ENCODE data around the gene ZBTB16. TPM values are rescaled to one million over a fixed set of nuclear protein-coding genes. Genes with fewer than 3 reads are reported as not detected.

Gene ZBTB16
- total RNA-seq, 1 donor: under 0.01 TPM

DNA sequence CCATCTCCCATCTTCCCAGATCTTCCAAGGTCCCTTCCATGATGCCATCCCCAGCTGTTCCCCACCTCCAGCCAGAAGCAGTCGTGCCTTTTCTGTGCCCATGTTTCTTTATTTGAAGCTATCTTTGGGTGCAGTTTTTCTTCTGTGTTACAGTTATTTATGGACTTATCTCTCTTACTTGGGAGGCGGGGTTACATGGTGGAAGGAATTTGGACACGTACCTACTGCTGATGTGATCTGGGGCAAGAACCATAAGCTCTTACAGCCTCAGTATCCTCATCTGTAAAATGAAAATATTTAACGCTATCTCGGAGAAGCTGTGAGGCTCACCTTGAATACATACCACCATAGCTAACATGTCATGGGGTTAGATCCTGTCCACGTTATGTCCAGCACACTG is 98.9 kb downstream of the ZBTB16 start:
- Histone ChIP-seq H3K4me1 (ENCODE audit: insufficient read depth, low read length) (peaks cover 21% of the 10 kb centered on the region), H3K4me2 (ENCODE audit: insufficient read depth, low read length) (no peak overlapping the region), H2AFZ (ENCODE audit: low read length) (no peak overlapping the region), H3K79me2 (ENCODE audit: insufficient read depth, low read length) (no peaks in the 10 kb centered on the region), H4K20me1 (ENCODE audit: insufficient read depth, low read length) (no peaks in the 10 kb centered on the region), H3K27me3 (ENCODE audit: insufficient read depth, low read length) (peaks cover 71% of the 10 kb centered on the region), H3K9me3 (ENCODE audit: low read depth, low read length) (no peaks in the 10 kb centered on the region), H3K36me3 (ENCODE audit: insufficient read depth, low read length) (no peaks in the 10 kb centered on the region), H3K27ac (ENCODE audit: low read depth, low read length) (no peak overlapping the region), H3K4me3 (ENCODE audit: insufficient read depth, low read length) (no peak overlapping the region)
- DNase-seq (ENCODE audit: insufficient read length, low spot score, missing footprints): no peak
- TF ChIP-seq, protein P1, sequence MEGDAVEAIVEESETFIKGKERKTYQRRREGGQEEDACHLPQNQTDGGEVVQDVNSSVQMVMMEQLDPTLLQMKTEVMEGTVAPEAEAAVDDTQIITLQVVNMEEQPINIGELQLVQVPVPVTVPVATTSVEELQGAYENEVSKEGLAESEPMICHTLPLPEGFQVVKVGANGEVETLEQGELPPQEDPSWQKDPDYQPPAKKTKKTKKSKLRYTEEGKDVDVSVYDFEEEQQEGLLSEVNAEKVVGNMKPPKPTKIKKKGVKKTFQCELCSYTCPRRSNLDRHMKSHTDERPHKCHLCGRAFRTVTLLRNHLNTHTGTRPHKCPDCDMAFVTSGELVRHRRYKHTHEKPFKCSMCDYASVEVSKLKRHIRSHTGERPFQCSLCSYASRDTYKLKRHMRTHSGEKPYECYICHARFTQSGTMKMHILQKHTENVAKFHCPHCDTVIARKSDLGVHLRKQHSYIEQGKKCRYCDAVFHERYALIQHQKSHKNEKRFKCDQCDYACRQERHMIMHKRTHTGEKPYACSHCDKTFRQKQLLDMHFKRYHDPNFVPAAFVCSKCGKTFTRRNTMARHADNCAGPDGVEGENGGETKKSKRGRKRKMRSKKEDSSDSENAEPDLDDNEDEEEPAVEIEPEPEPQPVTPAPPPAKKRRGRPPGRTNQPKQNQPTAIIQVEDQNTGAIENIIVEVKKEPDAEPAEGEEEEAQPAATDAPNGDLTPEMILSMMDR (IDR thresholded peaks at IDR 0.05; ENCODE audit: extremely low read depth, low read depth, low read length): no peak

DNA sequence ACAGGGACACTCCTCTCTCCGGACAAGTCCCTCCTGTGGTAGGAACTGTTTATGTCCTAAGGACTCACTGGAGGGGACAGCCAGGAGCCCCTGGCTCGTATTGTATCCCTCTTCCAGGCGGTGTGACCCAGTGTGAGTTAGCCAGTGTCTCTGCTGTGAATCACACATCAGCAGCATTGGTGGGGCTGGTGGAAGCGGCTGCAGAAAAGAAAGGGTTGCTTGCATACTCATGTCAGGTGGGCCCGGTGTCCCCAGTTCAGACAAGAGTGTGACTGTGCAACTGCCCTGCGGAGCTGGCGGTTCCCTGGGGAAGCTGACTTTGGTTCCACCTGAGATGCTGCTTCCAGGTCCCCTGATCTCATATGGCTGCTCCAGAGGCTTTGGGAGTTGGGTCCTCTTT is 99.4 kb downstream of the ZBTB16 start:
- no peaks in the 10 kb centered on the region for H4K20me1 ChIP-seq (ENCODE audit: insufficient read depth, low read length)
- H3K4me3 ChIP-seq (ENCODE audit: insufficient read depth, low read length): no peak overlapping the region
- no peaks in the 10 kb centered on the region for H3K9me3 ChIP-seq (ENCODE audit: low read depth, low read length)
- no peak for DNase-seq (ENCODE audit: insufficient read length, low spot score, missing footprints)
- H3K4me1 ChIP-seq (ENCODE audit: insufficient read depth, low read length): peaks cover 24% of the 10 kb centered on the region
- no peaks in the 10 kb centered on the region for H3K79me2 ChIP-seq (ENCODE audit: insufficient read depth, low read length)
- H3K36me3 ChIP-seq (ENCODE audit: insufficient read depth, low read length): no peaks in the 10 kb centered on the region
- peaks cover 71% of the 10 kb centered on the region for H3K27me3 ChIP-seq (ENCODE audit: insufficient read depth, low read length)
- TF ChIP-seq, protein P1 (IDR thresholded peaks at IDR 0.05; ENCODE audit: extremely low read depth, low read depth, low read length): no peak
- no peak overlapping the region for H3K27ac ChIP-seq (ENCODE audit: low read depth, low read length)
- H3K4me2 ChIP-seq (ENCODE audit: insufficient read depth, low read length): no peak overlapping the region
- no peak overlapping the region for H2AFZ ChIP-seq (ENCODE audit: low read length)

DNA sequence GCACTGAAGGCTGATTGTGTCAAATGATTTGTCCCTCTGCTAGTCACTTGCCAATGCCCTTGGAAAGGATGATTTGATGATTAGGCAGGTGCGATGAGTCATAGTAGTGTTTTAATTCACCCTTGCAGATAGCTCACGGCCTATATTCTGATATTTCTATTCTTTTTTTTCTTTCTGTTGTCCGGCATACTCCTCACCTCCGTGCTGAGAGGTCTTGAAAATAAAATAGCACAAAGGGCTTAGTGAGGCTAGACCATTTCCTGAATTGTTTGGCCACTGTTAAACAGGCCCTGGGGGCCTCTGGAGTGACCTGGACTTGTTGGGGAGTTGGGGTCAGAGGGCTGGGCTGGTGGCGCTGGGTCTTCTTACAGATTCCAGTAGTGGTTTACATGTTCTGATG is 99.8 kb downstream of the ZBTB16 start:
- H3K4me2 ChIP-seq (ENCODE audit: insufficient read depth, low read length): no peak overlapping the region
- TF ChIP-seq, protein P1 (IDR thresholded peaks at IDR 0.05; ENCODE audit: extremely low read depth, low read depth, low read length): no peak
- peak; percentile 51 for DNase-seq (ENCODE audit: insufficient read length, low spot score, missing footprints)
- peaks cover 72% of the 10 kb centered on the region for H3K27me3 ChIP-seq (ENCODE audit: insufficient read depth, low read length)
- no peak overlapping the region for H3K4me3 ChIP-seq (ENCODE audit: insufficient read depth, low read length)
- H4K20me1 ChIP-seq (ENCODE audit: insufficient read depth, low read length): no peaks in the 10 kb centered on the region
- H3K79me2 ChIP-seq (ENCODE audit: insufficient read depth, low read length): no peaks in the 10 kb centered on the region
- H3K36me3 ChIP-seq (ENCODE audit: insufficient read depth, low read length): no peaks in the 10 kb centered on the region
- no peak overlapping the region for H2AFZ ChIP-seq (ENCODE audit: low read length)
- H3K9me3 ChIP-seq (ENCODE audit: low read depth, low read length): no peaks in the 10 kb centered on the region
- peaks cover 24% of the 10 kb centered on the region for H3K4me1 ChIP-seq (ENCODE audit: insufficient read depth, low read length)
- no peak overlapping the region for H3K27ac ChIP-seq (ENCODE audit: low read depth, low read length)

DNA sequence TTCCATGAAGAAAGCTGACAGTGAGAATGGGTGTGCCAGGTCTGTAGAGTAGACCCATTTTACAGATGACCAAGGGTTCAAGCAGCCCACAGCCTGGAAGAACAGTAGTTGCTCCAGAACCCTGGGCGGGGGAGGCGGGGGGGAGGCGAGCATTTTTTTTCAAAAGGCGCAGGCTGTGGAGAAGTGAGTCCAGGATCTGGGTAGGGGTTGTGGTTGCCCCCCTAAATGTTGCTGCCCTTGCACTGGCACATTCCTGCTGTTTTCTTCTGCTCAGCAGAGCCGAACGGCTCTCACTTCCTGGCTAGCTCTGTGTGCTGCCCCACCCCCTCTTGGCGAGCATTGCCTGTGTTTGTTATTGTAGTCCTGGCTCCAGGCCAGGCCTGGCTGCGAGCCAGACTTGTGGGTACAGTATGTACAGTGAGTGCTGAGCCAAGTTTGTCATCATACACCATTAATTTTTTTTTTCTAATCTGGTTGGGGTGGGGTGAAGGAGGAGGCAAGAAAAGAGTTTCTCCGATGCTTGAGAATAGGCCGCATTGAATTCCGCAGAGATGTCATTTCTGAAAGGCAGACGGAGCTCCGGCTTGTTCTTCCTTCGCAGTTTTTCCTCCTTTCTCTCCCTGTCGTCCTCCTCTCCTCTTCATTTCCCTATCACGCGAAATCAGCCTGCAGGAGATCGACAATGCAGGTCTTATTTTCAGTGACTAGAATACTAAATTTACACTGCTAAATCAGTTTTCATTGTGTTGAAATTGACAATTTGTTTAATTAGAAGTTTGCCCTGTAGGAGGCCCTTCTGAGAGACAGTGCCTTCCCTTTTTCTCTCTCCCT is 100.5 kb downstream of the ZBTB16 start:
- Histone ChIP-seq H3K36me3 (ENCODE audit: insufficient read depth, low read length) (no peaks in the 10 kb centered on the region), H3K79me2 (ENCODE audit: insufficient read depth, low read length) (no peaks in the 10 kb centered on the region), H2AFZ (ENCODE audit: low read length) (no peak overlapping the region), H3K27me3 (ENCODE audit: insufficient read depth, low read length) (peaks cover 72% of the 10 kb centered on the region), H3K4me3 (ENCODE audit: insufficient read depth, low read length) (peak overlapping the region; percentile 37), H3K9me3 (ENCODE audit: low read depth, low read length) (no peaks in the 10 kb centered on the region), H4K20me1 (ENCODE audit: insufficient read depth, low read length) (no peaks in the 10 kb centered on the region), H3K4me1 (ENCODE audit: insufficient read depth, low read length) (peaks cover 24% of the 10 kb centered on the region), H3K4me2 (ENCODE audit: insufficient read depth, low read length) (peak overlapping the region; percentile 78), H3K27ac (ENCODE audit: low read depth, low read length) (no peak overlapping the region)
- DNase-seq (ENCODE audit: insufficient read length, low spot score, missing footprints): peak; percentile 90
- TF ChIP-seq, protein P1 (IDR thresholded peaks at IDR 0.05; ENCODE audit: extremely low read depth, low read depth, low read length): no peak
